GM12878 (cell line): ENCODE measurements around the gene ABHD18.

Source experiments
- CTCF ChIP-seq, 3 experiments: IDR thresholded peaks in 2 of 3; conservative IDR thresholded peaks in 1 of 3; 2 replicates each; pipeline ENCODE4 v1.5.1; 2011; ENCODE audit warnings: low read depth in 3 of 3, low read length in 3 of 3, mild to moderate bottlenecking in 3 of 3, control low read depth in 2 of 3, moderate library complexity in 2 of 3, inconsistent platforms in 1 of 3, mixed read lengths in 1 of 3; ENCODE audit not compliant: control insufficient read depth in 2 of 3, insufficient read depth in 1 of 3; ENCODE audit errors: extremely low read depth in 1 of 3
- HDAC6 ChIP-seq: fragments of 200-600 bp; sonication (generic); IDR thresholded peaks from one replicate; pipeline ENCODE4 v1.8.0; 2017; ENCODE audit warnings: antibody characterized with exemption; ENCODE audit not compliant: unreplicated experiment
- IKZF2 ChIP-seq, 2 experiments: fragments of 450-650 bp; IDR thresholded peaks; 2 replicates each; pipeline ENCODE4 v1.6.1; 2017; ENCODE audit warnings: mild to moderate bottlenecking in 2 of 2, moderate library complexity in 2 of 2
- POLR2A ChIP-seq: IDR thresholded peaks from 2 replicates; pipeline ENCODE4 v1.6.1; 2011; ENCODE audit warnings: low read depth, mild to moderate bottlenecking, low read length
- POLR2AphosphoS5 ChIP-seq: IDR thresholded peaks from 2 replicates; pipeline ENCODE4 v1.6.1; 2011; ENCODE audit warnings: mild to moderate bottlenecking, low read length, inconsistent platforms
- RAD21 ChIP-seq: IDR thresholded peaks from 2 replicates; pipeline ENCODE4 v1.6.1; 2011; ENCODE audit warnings: mild to moderate bottlenecking, low read depth, low read length, moderate library complexity; ENCODE audit not compliant: insufficient read depth
- TARDBP ChIP-seq: IDR thresholded peaks from 2 replicates; pipeline ENCODE4 v1.6.1; 2016; ENCODE audit warnings: borderline replicate concordance
- TCF7 ChIP-seq: IDR thresholded peaks from 2 replicates; pipeline ENCODE4 v1.6.1; 2014; ENCODE audit warnings: antibody characterized with exemption, borderline replicate concordance

- TF ChIP-seq POLR2AphosphoS5 (no peak), POLR2A (no peak), TARDBP (no peak), TCF7 (no peak), HDAC6 (no peak), IKZF2 (IDR thresholded peaks at IDR 0.05) (no peak), RAD21 (no peak), CTCF (IDR thresholded peaks at IDR 0.05 in 2 of 3, conservative IDR thresholded peaks at IDR 0.05 in 1 of 3; ENCODE audit: control insufficient read depth in 2 of 3, extremely low read depth in 1 of 3, insufficient read depth in 1 of 3, low read depth in 3 of 3, low read length in 3 of 3) (no peak)
Measured at GRCh38 chr4:127982445-127982844, 17.2 kb downstream of the ABHD18 start.
